Kidney (tissue), 14 donors: ENCODE data around the gene TMC6. TPM values are rescaled to one million over a fixed set of nuclear protein-coding genes. Genes with fewer than 3 reads are reported as not detected.
A peak's percentile ranks its signal among the peaks of the same experiment; 100 is the strongest.

Experiments
- DNase-seq, 5 donors: peaks; one replicate each; pipeline ENCODE4 v3.0.0-alpha.2; 2013 to 2020
- FAIRE-seq: peaks from 2 replicates; lab custom pipeline; 2012; peaks lifted over from hg19 to GRCh38; lab: Jason Lieb, UNC
- H3K27ac ChIP-seq, 2 donors: one replicate each; pipeline ENCODE4 v1.7.0; 2013; ENCODE audit warnings: low read depth in 2 of 2, low read length in 2 of 2, inconsistent platforms in 1 of 2
- H3K27me3 ChIP-seq: one replicate; pipeline ENCODE4 v1.7.1; 2013; ENCODE audit warnings: low read length, inconsistent platforms; ENCODE audit not compliant: control insufficient read depth, insufficient read depth
- H3K36me3 ChIP-seq, 3 donors: one replicate each; pipeline versions ENCODE4 v1.7.0 to v1.7.1; 2013; ENCODE audit warnings: low read length in 3 of 3, control low read depth in 1 of 3, inconsistent platforms in 1 of 3; ENCODE audit not compliant: insufficient read depth in 3 of 3, control insufficient read depth in 2 of 3
- H3K4me1 ChIP-seq, 3 donors: one replicate each; pipeline versions ENCODE4 v1.7.0 to v1.7.1; 2013; ENCODE audit warnings: low read length in 3 of 3, inconsistent platforms in 1 of 3, low read depth in 1 of 3; ENCODE audit not compliant: control insufficient read depth in 2 of 3, insufficient read depth in 2 of 3
- H3K4me3 ChIP-seq, 3 donors: one replicate each; pipeline versions ENCODE4 v1.7.0 to v1.8.1; 2013; ENCODE audit warnings: low read length in 3 of 3, control low read depth in 1 of 3, inconsistent platforms in 1 of 3
- H3K9ac ChIP-seq, 3 donors: one replicate each; pipeline versions ENCODE4 v1.7.0 to v1.7.1; 2013; ENCODE audit warnings: low read length in 3 of 3, control low read depth in 1 of 3, inconsistent platforms in 1 of 3
- H3K9me3 ChIP-seq, 3 donors: one replicate each; pipeline versions ENCODE4 v1.7.0 to v1.7.1; 2013; ENCODE audit warnings: low read length in 3 of 3, control low read depth in 1 of 3, inconsistent platforms in 1 of 3; ENCODE audit not compliant: control insufficient read depth in 2 of 3, insufficient read depth in 1 of 3
- intact Hi-C: fragments of 100-400 bp; cut with DNase I; formaldehyde crosslinking; loops from one replicate; pipeline ENCODE4 v1.11.1; 2022
- polyA plus RNA-seq: library from polyadenylated mRNA; stranded (reverse); fragments of 350-450 nt; fragmentation: Illumina TruSeq; extraction: RNeasy Lipid Tissue Mini Kit (QIAGEN cat#74804); gene quantifications from one replicate; pipeline ENCODE4 v1.2.3, GENCODE V29; 2014; ENCODE audit warnings: low read depth, low replicate concordance; ENCODE audit not compliant: insufficient read depth
- total RNA-seq: library from RNA; stranded (reverse); fragmentation: NEBNext Ultra II Directional; extraction: Animal tissue kit (Norgen Biotek cat#: 25700); gene quantifications from one replicate; pipeline ENCODE4 v1.2.1, GENCODE V29; 2021
- TF ChIP-seq, protein P1 (sequence below): IDR thresholded peaks from 3 replicates; pipeline ENCODE4 v1.5.1; 2012; ENCODE audit warnings: mild to moderate bottlenecking, moderate library complexity, borderline replicate concordance; ENCODE audit not compliant: insufficient read depth; ENCODE audit errors: extremely low read depth
- donor health status: control.
- donor health status: control.
- donor health status: control.
- donor health status: control.
- donor health status: control.
- donor health status: DM: yes; HTN: yes; CAD: no.
- donor health status: Normal renal cell carcinoma (clear cell type).

Gene TMC6
- total and polyA plus RNA-seq, 2 donors from 2014 or later: 15.0 to 115 TPM

- intact Hi-C loops: loop anchor here (10.0 kb wide), 1 partner anchor 61 kb away; no protein-coding TSS in a partner anchor
- no peaks in the 10 kb centered on the region for H3K27me3 ChIP-seq
- H3K4me1 ChIP-seq: peaks cover 0 to 42% (median 36%) of the 10 kb centered on the region in 3 donors
- no peak for DNase-seq
- H3K27ac ChIP-seq: peak overlapping the region; percentile 85 to 87
- H3K4me3 ChIP-seq: no peak overlapping the region
- H3K9ac ChIP-seq: no peak overlapping the region
- no peak for FAIRE-seq
- H3K9me3 ChIP-seq: no peaks in the 10 kb centered on the region
- H3K36me3 ChIP-seq: peaks cover 0 to 3% (median 0%) of the 10 kb centered on the region in 3 donors
- TF ChIP-seq, protein P1, sequence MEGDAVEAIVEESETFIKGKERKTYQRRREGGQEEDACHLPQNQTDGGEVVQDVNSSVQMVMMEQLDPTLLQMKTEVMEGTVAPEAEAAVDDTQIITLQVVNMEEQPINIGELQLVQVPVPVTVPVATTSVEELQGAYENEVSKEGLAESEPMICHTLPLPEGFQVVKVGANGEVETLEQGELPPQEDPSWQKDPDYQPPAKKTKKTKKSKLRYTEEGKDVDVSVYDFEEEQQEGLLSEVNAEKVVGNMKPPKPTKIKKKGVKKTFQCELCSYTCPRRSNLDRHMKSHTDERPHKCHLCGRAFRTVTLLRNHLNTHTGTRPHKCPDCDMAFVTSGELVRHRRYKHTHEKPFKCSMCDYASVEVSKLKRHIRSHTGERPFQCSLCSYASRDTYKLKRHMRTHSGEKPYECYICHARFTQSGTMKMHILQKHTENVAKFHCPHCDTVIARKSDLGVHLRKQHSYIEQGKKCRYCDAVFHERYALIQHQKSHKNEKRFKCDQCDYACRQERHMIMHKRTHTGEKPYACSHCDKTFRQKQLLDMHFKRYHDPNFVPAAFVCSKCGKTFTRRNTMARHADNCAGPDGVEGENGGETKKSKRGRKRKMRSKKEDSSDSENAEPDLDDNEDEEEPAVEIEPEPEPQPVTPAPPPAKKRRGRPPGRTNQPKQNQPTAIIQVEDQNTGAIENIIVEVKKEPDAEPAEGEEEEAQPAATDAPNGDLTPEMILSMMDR: no peak
These were observed 47.1 kb upstream of the TMC6 start for GRCh38 chr17:78175643-78175981.

DNA sequence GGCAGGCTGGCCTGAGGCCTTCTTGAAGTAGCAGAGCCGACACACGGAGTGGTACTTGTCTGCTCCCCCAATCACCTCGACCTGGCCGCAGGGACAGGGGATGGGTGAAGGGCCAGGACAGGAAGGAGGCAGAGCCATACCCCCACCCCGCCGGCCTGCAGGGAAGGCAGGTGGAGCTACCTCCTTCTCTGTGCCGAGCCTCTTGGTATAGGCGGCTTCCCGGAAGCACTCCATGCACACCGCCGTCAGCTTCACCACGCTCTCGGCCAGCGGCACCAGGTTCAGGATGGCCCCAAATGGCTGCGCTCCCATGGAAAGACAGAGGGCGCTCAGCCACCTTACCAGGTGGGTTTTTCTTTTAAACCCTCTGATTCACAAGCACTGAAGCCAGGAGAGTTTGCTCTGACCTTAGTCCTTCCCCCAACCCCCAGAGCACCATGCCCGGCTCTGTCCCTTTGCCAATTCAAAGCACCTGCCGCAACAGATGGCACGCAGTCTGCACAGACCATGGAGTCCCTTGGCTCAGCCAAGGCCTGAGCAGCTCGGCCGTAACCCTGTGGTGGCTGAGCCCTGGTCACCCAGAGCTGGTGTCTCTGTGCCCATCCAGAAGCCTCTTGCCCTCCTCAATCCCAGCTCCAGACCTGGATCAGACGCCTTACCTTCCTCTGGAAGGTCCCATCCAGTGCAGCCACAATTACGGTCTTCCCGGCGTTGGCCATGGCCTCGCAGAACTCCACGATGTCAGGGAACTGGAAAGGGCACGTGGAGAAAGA lies 46.5 kb upstream of the TMC6 start:
- DNase-seq: no peak
- Histone ChIP-seq H3K9ac (peak overlapping the region in 1 of 3 donors; percentile 67), H3K36me3 (peaks cover 0 to 3% (median 0%) of the 10 kb centered on the region in 3 donors), H3K9me3 (no peaks in the 10 kb centered on the region), H3K4me3 (no peak overlapping the region), H3K4me1 (peaks cover 0 to 42% (median 37%) of the 10 kb centered on the region in 3 donors), H3K27ac (peak overlapping the region; percentile 85 to 87), H3K27me3 (no peaks in the 10 kb centered on the region)
- TF ChIP-seq, protein P1: peak; percentile 19
- intact Hi-C loops: loop anchor here (10.0 kb wide), 1 partner anchor 60 kb away; no protein-coding TSS in a partner anchor
- no peak for FAIRE-seq

DNA sequence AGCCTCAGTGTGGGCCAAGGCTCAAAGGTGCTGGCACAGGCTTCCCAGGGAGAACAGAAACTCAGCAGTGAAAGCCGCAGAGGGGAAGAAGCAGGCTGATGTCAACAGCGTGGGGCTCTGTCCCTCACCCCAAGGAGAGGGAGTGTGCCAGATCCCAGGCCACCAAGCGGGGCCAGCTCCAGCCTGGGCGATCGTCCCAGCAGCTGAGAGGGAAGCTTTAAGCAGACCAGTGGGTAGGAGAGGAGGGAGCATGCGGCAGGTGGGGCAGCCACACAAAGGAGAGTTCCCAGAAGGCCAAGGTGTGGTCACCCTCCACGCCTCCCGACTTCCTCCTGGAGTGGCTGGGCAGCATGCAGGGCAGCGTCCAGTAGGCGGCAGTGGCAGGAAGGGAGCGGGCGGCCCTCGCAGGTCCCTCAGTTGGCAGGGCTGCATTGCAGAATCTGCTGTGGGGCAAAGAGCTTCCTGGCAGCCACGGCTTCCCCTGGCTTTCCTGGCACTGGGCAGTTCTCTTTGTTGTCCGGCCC lies 45.9 kb upstream of the TMC6 start:
- Histone ChIP-seq H3K36me3 (peaks cover 0 to 3% (median 0%) of the 10 kb centered on the region in 3 donors), H3K27ac (peak overlapping the region; percentile 85 to 87), H3K4me1 (peaks cover 0 to 47% (median 40%) of the 10 kb centered on the region in 3 donors), H3K9ac (no peak overlapping the region), H3K9me3 (no peaks in the 10 kb centered on the region), H3K4me3 (no peak overlapping the region), H3K27me3 (no peaks in the 10 kb centered on the region)
- TF ChIP-seq, protein P1: peak; percentile 77
- intact Hi-C loops: loop anchor here (10.0 kb wide), 1 partner anchor 60 kb away; no protein-coding TSS in a partner anchor
- FAIRE-seq: no peak
- peak in 1 of 5 donors; percentile 96 for DNase-seq
